Lower leg skin (tissue), 3 donors: ENCODE results near the gene OR10H5.

ENCODE experiments used
- POLR2A ChIP-seq, 2 donors: fragments of 450-650 bp; IDR thresholded peaks; one replicate each; pipeline ENCODE4 v1.6.1; 2016 to 2017; ENCODE audit warnings: antibody characterized with exemption in 2 of 2, mild to moderate bottlenecking in 1 of 2, moderate library complexity in 1 of 2
- TF ChIP-seq, protein P1 (sequence below), 3 donors: fragments of 450-650 bp; IDR thresholded peaks; one replicate each; pipeline ENCODE4 v1.5.1; 2016; ENCODE audit warnings: antibody characterized with exemption in 3 of 3, mild to moderate bottlenecking in 3 of 3, moderate library complexity in 2 of 3

DNA sequence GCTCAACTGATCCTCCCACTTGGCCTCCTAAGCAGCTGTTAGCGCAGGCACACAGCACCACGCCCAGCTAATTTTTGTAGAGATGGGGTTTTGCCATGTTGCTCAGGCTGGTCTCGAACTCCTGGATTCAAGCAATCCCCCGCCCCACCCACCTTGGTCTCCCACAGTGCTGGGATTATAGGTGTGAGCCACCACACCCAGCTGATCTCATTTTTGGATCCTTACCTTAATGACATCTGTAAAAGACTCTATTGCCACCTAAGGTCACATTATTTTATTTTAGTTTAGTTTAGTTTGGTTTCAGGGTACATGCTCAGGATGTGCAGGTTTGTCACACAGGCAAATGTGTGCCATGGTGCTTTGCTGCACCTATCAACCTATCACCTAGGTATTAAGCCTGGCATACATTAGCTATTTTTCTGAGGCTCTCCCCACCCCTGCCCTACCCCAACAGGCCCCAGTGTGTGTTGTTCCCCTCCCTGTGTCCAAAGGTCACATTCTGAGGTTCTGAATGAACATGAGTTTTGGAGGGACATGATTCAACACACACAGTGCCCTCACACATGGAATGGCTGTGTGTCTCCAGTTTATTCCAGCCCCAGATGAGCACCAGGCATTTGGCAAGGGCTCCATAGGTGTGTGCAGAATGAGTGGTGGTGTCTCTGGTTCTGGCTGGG is 1.3 kb downstream of the OR10H5 start:
- TF ChIP-seq POLR2A (IDR thresholded peaks at IDR 0.05) = no peak
- TF ChIP-seq, protein P1, sequence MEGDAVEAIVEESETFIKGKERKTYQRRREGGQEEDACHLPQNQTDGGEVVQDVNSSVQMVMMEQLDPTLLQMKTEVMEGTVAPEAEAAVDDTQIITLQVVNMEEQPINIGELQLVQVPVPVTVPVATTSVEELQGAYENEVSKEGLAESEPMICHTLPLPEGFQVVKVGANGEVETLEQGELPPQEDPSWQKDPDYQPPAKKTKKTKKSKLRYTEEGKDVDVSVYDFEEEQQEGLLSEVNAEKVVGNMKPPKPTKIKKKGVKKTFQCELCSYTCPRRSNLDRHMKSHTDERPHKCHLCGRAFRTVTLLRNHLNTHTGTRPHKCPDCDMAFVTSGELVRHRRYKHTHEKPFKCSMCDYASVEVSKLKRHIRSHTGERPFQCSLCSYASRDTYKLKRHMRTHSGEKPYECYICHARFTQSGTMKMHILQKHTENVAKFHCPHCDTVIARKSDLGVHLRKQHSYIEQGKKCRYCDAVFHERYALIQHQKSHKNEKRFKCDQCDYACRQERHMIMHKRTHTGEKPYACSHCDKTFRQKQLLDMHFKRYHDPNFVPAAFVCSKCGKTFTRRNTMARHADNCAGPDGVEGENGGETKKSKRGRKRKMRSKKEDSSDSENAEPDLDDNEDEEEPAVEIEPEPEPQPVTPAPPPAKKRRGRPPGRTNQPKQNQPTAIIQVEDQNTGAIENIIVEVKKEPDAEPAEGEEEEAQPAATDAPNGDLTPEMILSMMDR (IDR thresholded peaks at IDR 0.05) = no peak
